ENCODE data around the gene DLGAP3. TPM values are rescaled to one million over a fixed set of nuclear protein-coding genes. Genes with fewer than 3 reads are reported as not detected.

DLGAP3 gene
- polyA plus RNA-seq, 1 donor from 2014 or later, result 2.9 TPM

- H3F3A ChIP-seq (ENCODE audit: insufficient read depth, low read length, poor library complexity, severe bottlenecking), result no peaks in the 10 kb centered on the region
- TF ChIP-seq SMC3 (conservative IDR thresholded peaks at IDR 0.05; ENCODE audit: poor library complexity) (no peak), POLR2AphosphoS5 (IDR thresholded peaks at IDR 0.05) (no peak), EP300 (conservative IDR thresholded peaks at IDR 0.05; ENCODE audit: poor library complexity, severe bottlenecking) (no peak), MXI1 (conservative IDR thresholded peaks at IDR 0.05; ENCODE audit: poor library complexity, severe bottlenecking) (no peak), EZH2 (IDR thresholded peaks at IDR 0.05; ENCODE audit: borderline replicate concordance, insufficient read depth, low read length, poor library complexity, severe bottlenecking) (no peak), TAF1 (IDR thresholded peaks at IDR 0.05; ENCODE audit: low read depth) (no peak), RAD21 (conservative IDR thresholded peaks at IDR 0.05) (no peak)
- TF ChIP-seq, protein P1, sequence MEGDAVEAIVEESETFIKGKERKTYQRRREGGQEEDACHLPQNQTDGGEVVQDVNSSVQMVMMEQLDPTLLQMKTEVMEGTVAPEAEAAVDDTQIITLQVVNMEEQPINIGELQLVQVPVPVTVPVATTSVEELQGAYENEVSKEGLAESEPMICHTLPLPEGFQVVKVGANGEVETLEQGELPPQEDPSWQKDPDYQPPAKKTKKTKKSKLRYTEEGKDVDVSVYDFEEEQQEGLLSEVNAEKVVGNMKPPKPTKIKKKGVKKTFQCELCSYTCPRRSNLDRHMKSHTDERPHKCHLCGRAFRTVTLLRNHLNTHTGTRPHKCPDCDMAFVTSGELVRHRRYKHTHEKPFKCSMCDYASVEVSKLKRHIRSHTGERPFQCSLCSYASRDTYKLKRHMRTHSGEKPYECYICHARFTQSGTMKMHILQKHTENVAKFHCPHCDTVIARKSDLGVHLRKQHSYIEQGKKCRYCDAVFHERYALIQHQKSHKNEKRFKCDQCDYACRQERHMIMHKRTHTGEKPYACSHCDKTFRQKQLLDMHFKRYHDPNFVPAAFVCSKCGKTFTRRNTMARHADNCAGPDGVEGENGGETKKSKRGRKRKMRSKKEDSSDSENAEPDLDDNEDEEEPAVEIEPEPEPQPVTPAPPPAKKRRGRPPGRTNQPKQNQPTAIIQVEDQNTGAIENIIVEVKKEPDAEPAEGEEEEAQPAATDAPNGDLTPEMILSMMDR (IDR thresholded peaks at IDR 0.05; ENCODE audit: poor library complexity, severe bottlenecking), result no peak
- TF ChIP-seq, protein P2, sequence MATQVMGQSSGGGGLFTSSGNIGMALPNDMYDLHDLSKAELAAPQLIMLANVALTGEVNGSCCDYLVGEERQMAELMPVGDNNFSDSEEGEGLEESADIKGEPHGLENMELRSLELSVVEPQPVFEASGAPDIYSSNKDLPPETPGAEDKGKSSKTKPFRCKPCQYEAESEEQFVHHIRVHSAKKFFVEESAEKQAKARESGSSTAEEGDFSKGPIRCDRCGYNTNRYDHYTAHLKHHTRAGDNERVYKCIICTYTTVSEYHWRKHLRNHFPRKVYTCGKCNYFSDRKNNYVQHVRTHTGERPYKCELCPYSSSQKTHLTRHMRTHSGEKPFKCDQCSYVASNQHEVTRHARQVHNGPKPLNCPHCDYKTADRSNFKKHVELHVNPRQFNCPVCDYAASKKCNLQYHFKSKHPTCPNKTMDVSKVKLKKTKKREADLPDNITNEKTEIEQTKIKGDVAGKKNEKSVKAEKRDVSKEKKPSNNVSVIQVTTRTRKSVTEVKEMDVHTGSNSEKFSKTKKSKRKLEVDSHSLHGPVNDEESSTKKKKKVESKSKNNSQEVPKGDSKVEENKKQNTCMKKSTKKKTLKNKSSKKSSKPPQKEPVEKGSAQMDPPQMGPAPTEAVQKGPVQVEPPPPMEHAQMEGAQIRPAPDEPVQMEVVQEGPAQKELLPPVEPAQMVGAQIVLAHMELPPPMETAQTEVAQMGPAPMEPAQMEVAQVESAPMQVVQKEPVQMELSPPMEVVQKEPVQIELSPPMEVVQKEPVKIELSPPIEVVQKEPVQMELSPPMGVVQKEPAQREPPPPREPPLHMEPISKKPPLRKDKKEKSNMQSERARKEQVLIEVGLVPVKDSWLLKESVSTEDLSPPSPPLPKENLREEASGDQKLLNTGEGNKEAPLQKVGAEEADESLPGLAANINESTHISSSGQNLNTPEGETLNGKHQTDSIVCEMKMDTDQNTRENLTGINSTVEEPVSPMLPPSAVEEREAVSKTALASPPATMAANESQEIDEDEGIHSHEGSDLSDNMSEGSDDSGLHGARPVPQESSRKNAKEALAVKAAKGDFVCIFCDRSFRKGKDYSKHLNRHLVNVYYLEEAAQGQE (IDR thresholded peaks at IDR 0.05; ENCODE audit: borderline replicate concordance), result no peak
- H3K36me3 ChIP-seq (ENCODE audit: insufficient read depth, low read length), result no peaks in the 10 kb centered on the region
- peaks cover 5% of the 10 kb centered on the region for H3K9me3 ChIP-seq (ENCODE audit: low read length)
- no peak overlapping the region for H3K27ac ChIP-seq (ENCODE audit: low read length)
- no peak overlapping the region for H3K9ac ChIP-seq (ENCODE audit: low read length)
- no peaks in the 10 kb centered on the region for H3K79me2 ChIP-seq (replicated peaks; ENCODE audit: insufficient read depth, low read length)
- no peak overlapping the region for H2AFZ ChIP-seq (ENCODE audit: low read depth, low read length)
- no peak overlapping the region for H3K4me3 ChIP-seq (ENCODE audit: low read length)
- no peaks in the 10 kb centered on the region for H4K20me1 ChIP-seq (ENCODE audit: insufficient read depth)
- no peaks in the 10 kb centered on the region for H3K27me3 ChIP-seq (ENCODE audit: insufficient read depth, low read depth, low read length)
- H3K4me2 ChIP-seq (ENCODE audit: low read length), result no peak overlapping the region
- no peaks in the 10 kb centered on the region for H3K9me2 ChIP-seq (ENCODE audit: insufficient read depth, low read length)
These were observed 32.8 kb downstream of the DLGAP3 start for GRCh38 chr1:34896612-34897011.

GRCh38 chr1:34889705-34890104 lies 39.7 kb downstream of the DLGAP3 start:
- TF ChIP-seq MXI1 (conservative IDR thresholded peaks at IDR 0.05; ENCODE audit: poor library complexity, severe bottlenecking) (no peak), POLR2AphosphoS5 (IDR thresholded peaks at IDR 0.05) (no peak), EP300 (conservative IDR thresholded peaks at IDR 0.05; ENCODE audit: poor library complexity, severe bottlenecking) (no peak), SMC3 (conservative IDR thresholded peaks at IDR 0.05; ENCODE audit: poor library complexity) (no peak), TAF1 (IDR thresholded peaks at IDR 0.05; ENCODE audit: low read depth) (no peak), EZH2 (IDR thresholded peaks at IDR 0.05; ENCODE audit: borderline replicate concordance, insufficient read depth, low read length, poor library complexity, severe bottlenecking) (no peak), RAD21 (conservative IDR thresholded peaks at IDR 0.05) (no peak)
- TF ChIP-seq, protein P1 (IDR thresholded peaks at IDR 0.05; ENCODE audit: poor library complexity, severe bottlenecking), result no peak
- TF ChIP-seq, protein P2 (IDR thresholded peaks at IDR 0.05; ENCODE audit: borderline replicate concordance), result no peak
- H3K9me2 ChIP-seq (ENCODE audit: insufficient read depth, low read length), result no peaks in the 10 kb centered on the region
- no peak overlapping the region for H3K4me2 ChIP-seq (ENCODE audit: low read length)
- peaks cover 14% of the 10 kb centered on the region for H3K27me3 ChIP-seq (ENCODE audit: insufficient read depth, low read depth, low read length)
- H4K20me1 ChIP-seq (ENCODE audit: insufficient read depth), result no peaks in the 10 kb centered on the region
- H3K9me3 ChIP-seq (ENCODE audit: low read length), result peaks cover 5% of the 10 kb centered on the region
- H3K9ac ChIP-seq (ENCODE audit: low read length), result no peak overlapping the region
- no peak overlapping the region for H3K27ac ChIP-seq (ENCODE audit: low read length)
- H3F3A ChIP-seq (ENCODE audit: insufficient read depth, low read length, poor library complexity, severe bottlenecking), result no peaks in the 10 kb centered on the region
- H2AFZ ChIP-seq (ENCODE audit: low read depth, low read length), result no peak overlapping the region
- H3K79me2 ChIP-seq (replicated peaks; ENCODE audit: insufficient read depth, low read length), result no peaks in the 10 kb centered on the region
- H3K4me3 ChIP-seq (ENCODE audit: low read length), result no peak overlapping the region
- peaks cover 3% of the 10 kb centered on the region for H3K36me3 ChIP-seq (ENCODE audit: insufficient read depth, low read length)
